DMS153 treated with DMSO at 0.1 percent for 48 hours (cell line): Measurements from ENCODE around the gene CALD1.

Source experiments
- DNase-seq: peaks from one replicate; lab custom pipeline; 2025; ENCODE audit not compliant: unreplicated experiment; lab: John Stamatoyannopoulos, UW

Gene CALD1

GRCh38 chr7:134916171-134916883 lies 136.9 kb downstream of the CALD1 start:
- DNase-seq, result no peak

GRCh38 chr7:134919240-134919641 lies 139.8 kb downstream of the CALD1 start:
- DNase-seq, result no peak

- DNase-seq, result no peak
These were observed 140.8 kb downstream of the CALD1 start for GRCh38 chr7:134920026-134920753.

GRCh38 chr7:134922720-134923704 lies 143.6 kb downstream of the CALD1 start:
- DNase-seq, result no peak

GRCh38 chr7:134925766-134926165 lies 146.3 kb downstream of the CALD1 start:
- DNase-seq, result no peak

- no peak for DNase-seq
These were observed 147.0 kb downstream of the CALD1 start for GRCh38 chr7:134926396-134926795.

- no peak for DNase-seq
These were observed 147.6 kb downstream of the CALD1 start for GRCh38 chr7:134927076-134927475.

GRCh38 chr7:134927723-134928122 lies 148.3 kb downstream of the CALD1 start:
- DNase-seq, result no peak

GRCh38 chr7:134928554-134928953 lies 149.1 kb downstream of the CALD1 start:
- DNase-seq, result no peak

- no peak for DNase-seq
These were observed 152.1 kb downstream of the CALD1 start for GRCh38 chr7:134931487-134931886.

GRCh38 chr7:134932707-134933370 lies 153.4 kb downstream of the CALD1 start:
- DNase-seq, result no peak

GRCh38 chr7:134933460-134934068 lies 154.1 kb downstream of the CALD1 start:
- DNase-seq, result no peak

- no peak for DNase-seq
These were observed 156.3 kb downstream of the CALD1 start for GRCh38 chr7:134935701-134936100.

GRCh38 chr7:134936893-134937510 lies 157.6 kb downstream of the CALD1 start:
- no peak for DNase-seq

GRCh38 chr7:134938141-134938540 lies 158.7 kb downstream of the CALD1 start:
- no peak for DNase-seq

- DNase-seq, result no peak
These were observed 159.7 kb downstream of the CALD1 start for GRCh38 chr7:134939136-134939535.

- DNase-seq, result no peak
These were observed 161.3 kb downstream of the CALD1 start for GRCh38 chr7:134940729-134941128.

- DNase-seq, result no peak
These were observed 161.9 kb downstream of the CALD1 start for GRCh38 chr7:134941185-134941900.

- DNase-seq, result no peak
These were observed 162.5 kb downstream of the CALD1 start for GRCh38 chr7:134941952-134942351.
